Liver (tissue), 9 donors: ENCODE data around the gene ECE1. TPM values are rescaled to one million over a fixed set of nuclear protein-coding genes. Genes with fewer than 3 reads are reported as not detected.
A peak's percentile ranks its signal among the peaks of the same experiment; 100 is the strongest.

Experiments used
- DNase-seq: peaks from one replicate; pipeline ENCODE4 v3.0.0-alpha.2; 2017; ENCODE audit warnings: low spot score
- H3K27ac ChIP-seq, 2 donors: one replicate each; pipeline ENCODE4 v1.7.0; 2013; ENCODE audit warnings: inconsistent platforms in 2 of 2, low read length in 2 of 2, control low read depth in 1 of 2, low read depth in 1 of 2, mild to moderate bottlenecking in 1 of 2
- H3K27me3 ChIP-seq, 4 donors: one replicate each; pipeline versions ENCODE4 v1.6.1 to v1.7.0; 2013; ENCODE audit warnings: low read length in 3 of 4, inconsistent platforms in 1 of 4, mild to moderate bottlenecking in 1 of 4, moderate library complexity in 1 of 4; ENCODE audit not compliant: control insufficient read depth in 4 of 4, insufficient read depth in 4 of 4
- H3K36me3 ChIP-seq, 4 donors: one replicate each; pipeline versions ENCODE4 v1.6.1 to v1.7.0; 2013; ENCODE audit warnings: low read length in 3 of 4, mild to moderate bottlenecking in 3 of 4, low read depth in 1 of 4, moderate library complexity in 1 of 4; ENCODE audit not compliant: control insufficient read depth in 4 of 4, insufficient read depth in 3 of 4
- H3K4me1 ChIP-seq, 4 donors: one replicate each; pipeline versions ENCODE4 v1.6.1 to v1.7.0; 2013; ENCODE audit warnings: low read length in 3 of 4, mild to moderate bottlenecking in 3 of 4, moderate library complexity in 1 of 4; ENCODE audit not compliant: control insufficient read depth in 4 of 4, insufficient read depth in 4 of 4
- H3K4me3 ChIP-seq, 3 donors: one replicate each; pipeline versions ENCODE4 v1.6.1 to v1.7.0; 2013; ENCODE audit warnings: low read length in 3 of 3, control low read depth in 1 of 3, low read depth in 1 of 3, mild to moderate bottlenecking in 1 of 3
- H3K9ac ChIP-seq, 2 donors: one replicate each; pipeline ENCODE4 v1.7.0; 2013; ENCODE audit warnings: low read length in 2 of 2, mild to moderate bottlenecking in 2 of 2, moderate library complexity in 2 of 2, control low read depth in 1 of 2, low read depth in 1 of 2
- H3K9me3 ChIP-seq, 4 donors: one replicate each; pipeline versions ENCODE4 v1.6.1 to v1.7.0; 2013; ENCODE audit warnings: low read length in 3 of 4; ENCODE audit not compliant: control insufficient read depth in 4 of 4
- EGR1 ChIP-seq, 2 donors: IDR thresholded peaks; 2 replicates each; pipeline ENCODE4 v1.6.1; 2016 to 2018; ENCODE audit warnings: antibody characterized with exemption in 2 of 2, low read depth in 2 of 2
- FOXA2 ChIP-seq: IDR thresholded peaks from 2 replicates; pipeline ENCODE4 v1.6.1; 2016; ENCODE audit warnings: antibody characterized with exemption
- GABPA ChIP-seq, 2 donors: IDR thresholded peaks in 1 of 2; conservative IDR thresholded peaks in 1 of 2; 2 replicates each; pipeline ENCODE4 v1.6.1; 2016; ENCODE audit warnings: antibody characterized with exemption in 2 of 2, mild to moderate bottlenecking in 1 of 2, moderate library complexity in 1 of 2
- HNF4A ChIP-seq, 2 donors: conservative IDR thresholded peaks; 2 replicates each; pipeline ENCODE4 v1.6.1; 2016; ENCODE audit warnings: antibody characterized with exemption in 2 of 2, mild to moderate bottlenecking in 2 of 2
- HNF4G ChIP-seq: IDR thresholded peaks from 2 replicates; pipeline ENCODE4 v1.6.1; 2016; ENCODE audit warnings: antibody characterized with exemption
- JUND ChIP-seq, 2 donors: IDR thresholded peaks; 2 replicates each; pipeline ENCODE4 v1.6.1; 2016; ENCODE audit warnings: antibody characterized with exemption in 2 of 2
- NR2F2 ChIP-seq: IDR thresholded peaks from 2 replicates; pipeline ENCODE4 v1.6.1; 2016; ENCODE audit warnings: antibody characterized with exemption
- RAD21 ChIP-seq, 2 donors: IDR thresholded peaks; 2 replicates each; pipeline ENCODE4 v1.6.1; 2016; ENCODE audit warnings: antibody characterized with exemption in 2 of 2, mild to moderate bottlenecking in 2 of 2
- RXRA ChIP-seq, 2 donors: IDR thresholded peaks; 2 replicates each; pipeline ENCODE4 v1.6.1; 2017 to 2018; ENCODE audit warnings: antibody characterized with exemption in 2 of 2, mild to moderate bottlenecking in 1 of 2
- TAF1 ChIP-seq: conservative IDR thresholded peaks from 2 replicates; pipeline ENCODE4 v1.6.1; 2016; ENCODE audit warnings: antibody characterized with exemption, mild to moderate bottlenecking
- YY1 ChIP-seq: IDR thresholded peaks from 2 replicates; pipeline ENCODE4 v1.6.1; 2016; ENCODE audit warnings: antibody characterized with exemption, mild to moderate bottlenecking
- WGBS: extraction: QIAGEN DNeasy Blood & Tissue Kit; methylation state at CpG from one replicate; pipeline ENCODE4 v1.1.7; 2013; 5-methylcytosine and 5-hydroxymethylcytosine counted together
- polyA plus RNA-seq, 2 donors: library from polyadenylated mRNA; stranded (reverse) in 1 of 2; unstranded in 1 of 2; fragments of 200-250 nt in 1 of 2; fragments of >200 nt in 1 of 2; fragmentation: Nextera tagmentation in 1 of 2; extraction: Ambion mirVana in 1 of 2; gene quantifications; one replicate each; pipeline versions ENCODE4 v1.2.1 to v1.2.3, GENCODE V29; 2013 to 2015
- total RNA-seq, 2 donors: library from RNA; depleted of rRNA; stranded (reverse); fragments of >200 nt; gene quantifications; one replicate each; pipeline ENCODE4 v1.2.3, GENCODE V29; 2014
- TF ChIP-seq, protein P1 (sequence below): IDR thresholded peaks from 2 replicates; pipeline ENCODE4 v1.6.1; 2016; ENCODE audit warnings: antibody characterized with exemption
- TF ChIP-seq, protein P2 (sequence below): IDR thresholded peaks from 2 replicates; pipeline ENCODE4 v1.6.1; 2016; ENCODE audit warnings: antibody characterized with exemption
- TF ChIP-seq, protein P3 (sequence below): IDR thresholded peaks from 2 replicates; pipeline ENCODE4 v1.6.1; 2016; ENCODE audit warnings: antibody characterized with exemption, mild to moderate bottlenecking
- TF ChIP-seq, protein P4 (sequence below): fragments of 150-350 bp; IDR thresholded peaks from 2 replicates; pipeline ENCODE4 v1.5.1; 2017; ENCODE audit warnings: improper control_type of control experiment, low read depth, low read length; ENCODE audit not compliant: missing input control
- TF ChIP-seq, protein P5 (sequence below): IDR thresholded peaks from 2 replicates; pipeline ENCODE4 v1.6.1; 2016; ENCODE audit warnings: antibody characterized with exemption
- donor health status: healthy.
- donor health status: healthy.
- donor health status: healthy.
- donor health status: healthy.
- donor health status: healthy.

The ECE1 gene
- total and polyA plus RNA-seq, 4 donors: 29.3 to 46.4 (median 39.6) TPM

DNA sequence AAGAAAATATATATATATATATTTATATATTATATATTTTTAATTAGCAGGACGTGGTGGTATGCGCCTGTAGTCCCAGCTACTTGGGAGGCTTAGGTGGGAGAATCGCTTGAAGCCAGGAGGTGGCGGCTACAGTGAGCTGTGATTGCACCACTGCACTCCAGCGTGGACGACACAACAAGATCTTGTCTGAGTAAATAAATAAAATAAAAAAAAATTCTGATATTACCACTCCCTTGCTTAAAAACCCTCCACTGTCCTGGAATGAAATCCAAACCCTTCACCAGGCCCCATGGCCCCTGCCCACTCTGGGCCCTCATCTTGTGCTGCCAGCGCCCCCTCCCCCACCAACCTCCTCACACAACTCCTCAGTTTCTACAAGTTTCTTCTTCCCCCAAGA, 1.7 kb upstream of the ECE1 start:
- Histone ChIP-seq H3K9ac (no peak overlapping the region), H3K27ac (peak overlapping the region in 1 of 2 donors; percentile 4), H3K9me3 (no peaks in the 10 kb centered on the region), H3K4me3 (no peak overlapping the region), H3K4me1 (peaks cover 0 to 14% (median 6%) of the 10 kb centered on the region in 4 donors), H3K27me3 (no peaks in the 10 kb centered on the region), H3K36me3 (no peaks in the 10 kb centered on the region)
- TF ChIP-seq HNF4G: no peak
- DNase-seq: no peak
- 97% methylated on average over 7 of the region's 7 CpGs for WGBS

DNA sequence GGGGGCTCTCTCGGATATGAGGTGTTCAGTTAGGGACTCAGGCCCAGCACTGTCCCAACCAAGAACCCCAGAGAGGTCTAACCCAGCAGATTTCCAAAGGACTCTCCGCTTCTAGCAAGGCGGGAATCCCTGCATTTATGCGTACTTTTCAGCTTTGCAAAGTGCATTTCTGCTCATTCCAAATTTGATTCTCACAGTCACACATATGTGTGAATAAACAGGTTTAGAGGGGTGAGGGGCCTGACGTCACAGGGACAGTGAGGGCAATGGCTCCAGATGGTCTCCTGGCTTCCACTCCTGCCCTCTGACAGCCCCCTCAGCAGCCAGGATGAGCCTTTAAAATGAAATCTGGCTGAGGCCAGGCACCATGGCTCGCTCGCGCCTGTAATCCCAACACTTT, 921 bp upstream of the ECE1 start:
- Histone ChIP-seq H3K27ac (no peak overlapping the region), H3K4me1 (peaks cover 0 to 14% (median 6%) of the 10 kb centered on the region in 4 donors), H3K9ac (no peak overlapping the region), H3K27me3 (no peaks in the 10 kb centered on the region), H3K4me3 (no peak overlapping the region), H3K9me3 (no peaks in the 10 kb centered on the region), H3K36me3 (no peaks in the 10 kb centered on the region)
- WGBS: 90% methylated on average over 8 of the region's 8 CpGs
- no peak for DNase-seq
- TF ChIP-seq FOXA2 (no peak), JUND (IDR thresholded peaks at IDR 0.05) (no peak), RXRA (IDR thresholded peaks at IDR 0.05) (no peak), NR2F2 (no peak), EGR1 (IDR thresholded peaks at IDR 0.05; ENCODE audit: low read depth in 2 of 2) (no peak), TAF1 (no peak), YY1 (no peak), HNF4A (conservative IDR thresholded peaks at IDR 0.05) (no peak), RAD21 (IDR thresholded peaks at IDR 0.05) (no peak), GABPA (IDR thresholded peaks at IDR 0.05 in 1 of 2, conservative IDR thresholded peaks at IDR 0.05 in 1 of 2) (no peak)
- TF ChIP-seq, protein P1, sequence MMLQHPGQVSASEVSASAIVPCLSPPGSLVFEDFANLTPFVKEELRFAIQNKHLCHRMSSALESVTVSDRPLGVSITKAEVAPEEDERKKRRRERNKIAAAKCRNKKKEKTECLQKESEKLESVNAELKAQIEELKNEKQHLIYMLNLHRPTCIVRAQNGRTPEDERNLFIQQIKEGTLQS: no peak
- TF ChIP-seq, protein P2, sequence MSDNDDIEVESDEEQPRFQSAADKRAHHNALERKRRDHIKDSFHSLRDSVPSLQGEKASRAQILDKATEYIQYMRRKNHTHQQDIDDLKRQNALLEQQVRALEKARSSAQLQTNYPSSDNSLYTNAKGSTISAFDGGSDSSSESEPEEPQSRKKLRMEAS: no peak
- TF ChIP-seq, protein P3, sequence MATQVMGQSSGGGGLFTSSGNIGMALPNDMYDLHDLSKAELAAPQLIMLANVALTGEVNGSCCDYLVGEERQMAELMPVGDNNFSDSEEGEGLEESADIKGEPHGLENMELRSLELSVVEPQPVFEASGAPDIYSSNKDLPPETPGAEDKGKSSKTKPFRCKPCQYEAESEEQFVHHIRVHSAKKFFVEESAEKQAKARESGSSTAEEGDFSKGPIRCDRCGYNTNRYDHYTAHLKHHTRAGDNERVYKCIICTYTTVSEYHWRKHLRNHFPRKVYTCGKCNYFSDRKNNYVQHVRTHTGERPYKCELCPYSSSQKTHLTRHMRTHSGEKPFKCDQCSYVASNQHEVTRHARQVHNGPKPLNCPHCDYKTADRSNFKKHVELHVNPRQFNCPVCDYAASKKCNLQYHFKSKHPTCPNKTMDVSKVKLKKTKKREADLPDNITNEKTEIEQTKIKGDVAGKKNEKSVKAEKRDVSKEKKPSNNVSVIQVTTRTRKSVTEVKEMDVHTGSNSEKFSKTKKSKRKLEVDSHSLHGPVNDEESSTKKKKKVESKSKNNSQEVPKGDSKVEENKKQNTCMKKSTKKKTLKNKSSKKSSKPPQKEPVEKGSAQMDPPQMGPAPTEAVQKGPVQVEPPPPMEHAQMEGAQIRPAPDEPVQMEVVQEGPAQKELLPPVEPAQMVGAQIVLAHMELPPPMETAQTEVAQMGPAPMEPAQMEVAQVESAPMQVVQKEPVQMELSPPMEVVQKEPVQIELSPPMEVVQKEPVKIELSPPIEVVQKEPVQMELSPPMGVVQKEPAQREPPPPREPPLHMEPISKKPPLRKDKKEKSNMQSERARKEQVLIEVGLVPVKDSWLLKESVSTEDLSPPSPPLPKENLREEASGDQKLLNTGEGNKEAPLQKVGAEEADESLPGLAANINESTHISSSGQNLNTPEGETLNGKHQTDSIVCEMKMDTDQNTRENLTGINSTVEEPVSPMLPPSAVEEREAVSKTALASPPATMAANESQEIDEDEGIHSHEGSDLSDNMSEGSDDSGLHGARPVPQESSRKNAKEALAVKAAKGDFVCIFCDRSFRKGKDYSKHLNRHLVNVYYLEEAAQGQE: no peak

DNA sequence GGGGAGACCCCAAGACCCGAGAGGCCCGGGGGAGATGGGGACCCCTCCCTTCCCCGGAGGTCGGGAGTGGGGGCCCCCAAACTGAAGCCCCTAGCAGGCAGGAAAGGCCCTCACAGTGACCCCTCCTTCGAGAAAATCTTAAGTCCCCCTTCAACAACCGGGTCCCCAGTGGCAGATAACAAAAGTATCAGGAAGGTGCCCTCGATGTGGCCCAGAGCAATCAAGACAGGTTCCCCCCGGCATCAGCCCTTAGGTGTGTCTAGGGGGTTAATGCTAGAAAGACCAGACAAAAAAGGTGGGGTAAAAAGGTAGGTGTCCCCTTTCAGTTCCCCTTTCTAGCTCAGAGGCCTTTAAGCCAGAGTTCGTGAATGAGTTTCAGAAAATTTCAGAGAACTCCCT, 282 bp upstream of the ECE1 start:
- Histone ChIP-seq H3K4me3 (peak overlapping the region in 1 of 3 donors; percentile 66), H3K27ac (no peak overlapping the region), H3K4me1 (peaks cover 0 to 14% (median 6%) of the 10 kb centered on the region in 4 donors), H3K27me3 (no peaks in the 10 kb centered on the region), H3K36me3 (no peaks in the 10 kb centered on the region), H3K9ac (no peak overlapping the region), H3K9me3 (no peaks in the 10 kb centered on the region)
- no peak for DNase-seq
- WGBS: 11% methylated on average over 9 of the region's 9 CpGs
- TF ChIP-seq FOXA2 (no peak), TAF1 (no peak), RAD21 (IDR thresholded peaks at IDR 0.05) (no peak), EGR1 (IDR thresholded peaks at IDR 0.05; ENCODE audit: low read depth in 2 of 2) (no peak), GABPA (IDR thresholded peaks at IDR 0.05 in 1 of 2, conservative IDR thresholded peaks at IDR 0.05 in 1 of 2) (no peak), JUND (IDR thresholded peaks at IDR 0.05) (no peak)
- TF ChIP-seq, protein P3: no peak
- TF ChIP-seq, protein P4, sequence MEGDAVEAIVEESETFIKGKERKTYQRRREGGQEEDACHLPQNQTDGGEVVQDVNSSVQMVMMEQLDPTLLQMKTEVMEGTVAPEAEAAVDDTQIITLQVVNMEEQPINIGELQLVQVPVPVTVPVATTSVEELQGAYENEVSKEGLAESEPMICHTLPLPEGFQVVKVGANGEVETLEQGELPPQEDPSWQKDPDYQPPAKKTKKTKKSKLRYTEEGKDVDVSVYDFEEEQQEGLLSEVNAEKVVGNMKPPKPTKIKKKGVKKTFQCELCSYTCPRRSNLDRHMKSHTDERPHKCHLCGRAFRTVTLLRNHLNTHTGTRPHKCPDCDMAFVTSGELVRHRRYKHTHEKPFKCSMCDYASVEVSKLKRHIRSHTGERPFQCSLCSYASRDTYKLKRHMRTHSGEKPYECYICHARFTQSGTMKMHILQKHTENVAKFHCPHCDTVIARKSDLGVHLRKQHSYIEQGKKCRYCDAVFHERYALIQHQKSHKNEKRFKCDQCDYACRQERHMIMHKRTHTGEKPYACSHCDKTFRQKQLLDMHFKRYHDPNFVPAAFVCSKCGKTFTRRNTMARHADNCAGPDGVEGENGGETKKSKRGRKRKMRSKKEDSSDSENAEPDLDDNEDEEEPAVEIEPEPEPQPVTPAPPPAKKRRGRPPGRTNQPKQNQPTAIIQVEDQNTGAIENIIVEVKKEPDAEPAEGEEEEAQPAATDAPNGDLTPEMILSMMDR: no peak
- TF ChIP-seq, protein P2: no peak
- TF ChIP-seq, protein P5, sequence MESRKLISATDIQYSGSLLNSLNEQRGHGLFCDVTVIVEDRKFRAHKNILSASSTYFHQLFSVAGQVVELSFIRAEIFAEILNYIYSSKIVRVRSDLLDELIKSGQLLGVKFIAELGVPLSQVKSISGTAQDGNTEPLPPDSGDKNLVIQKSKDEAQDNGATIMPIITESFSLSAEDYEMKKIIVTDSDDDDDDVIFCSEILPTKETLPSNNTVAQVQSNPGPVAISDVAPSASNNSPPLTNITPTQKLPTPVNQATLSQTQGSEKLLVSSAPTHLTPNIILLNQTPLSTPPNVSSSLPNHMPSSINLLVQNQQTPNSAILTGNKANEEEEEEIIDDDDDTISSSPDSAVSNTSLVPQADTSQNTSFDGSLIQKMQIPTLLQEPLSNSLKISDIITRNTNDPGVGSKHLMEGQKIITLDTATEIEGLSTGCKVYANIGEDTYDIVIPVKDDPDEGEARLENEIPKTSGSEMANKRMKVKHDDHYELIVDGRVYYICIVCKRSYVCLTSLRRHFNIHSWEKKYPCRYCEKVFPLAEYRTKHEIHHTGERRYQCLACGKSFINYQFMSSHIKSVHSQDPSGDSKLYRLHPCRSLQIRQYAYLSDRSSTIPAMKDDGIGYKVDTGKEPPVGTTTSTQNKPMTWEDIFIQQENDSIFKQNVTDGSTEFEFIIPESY: no peak
